GM12892 (cell line): ENCODE data around the gene COL23A1.

Experiments
- POLR2A ChIP-seq: IDR thresholded peaks from 2 replicates; pipeline ENCODE4 v1.6.1; 2011; ENCODE audit warnings: low read depth, low read length, control low read depth
- POLR2AphosphoS5 ChIP-seq: IDR thresholded peaks from 2 replicates; pipeline ENCODE4 v1.6.1; 2011; ENCODE audit warnings: low read depth, low read length, control low read depth

GRCh38 chr5:178392386-178392785 lies 197.8 kb downstream of the COL23A1 start:
- TF ChIP-seq POLR2AphosphoS5 (no peak), POLR2A (no peak)
